Lower leg skin (tissue), 3 donors: ENCODE results near the gene NELFB.

Source experiments
- CTCF ChIP-seq, 3 donors: fragments of 450-650 bp; IDR thresholded peaks; one replicate each; pipeline ENCODE4 v1.5.1; 2016; ENCODE audit warnings: antibody characterized with exemption in 3 of 3, mild to moderate bottlenecking in 3 of 3, moderate library complexity in 2 of 3
- POLR2A ChIP-seq, 2 donors: fragments of 450-650 bp; IDR thresholded peaks; one replicate each; pipeline ENCODE4 v1.6.1; 2016 to 2017; ENCODE audit warnings: antibody characterized with exemption in 2 of 2, mild to moderate bottlenecking in 1 of 2, moderate library complexity in 1 of 2

- TF ChIP-seq CTCF (IDR thresholded peaks at IDR 0.05) = no peak
- TF ChIP-seq POLR2A (IDR thresholded peaks at IDR 0.05) = no peak
Measured at GRCh38 chr9:137299938-137300337, 44.8 kb downstream of the NELFB start.
